ENCODE results near the gene C1QTNF9. TPM values are rescaled to one million over a fixed set of nuclear protein-coding genes. Genes with fewer than 3 reads are reported as not detected.
"Not testable (repeated sequence)": the region's sequence is repeated elsewhere in the genome, so short reads cannot be mapped to it uniquely, and the experiment has no call there.

C1QTNF9 gene
- total RNA-seq, 1 experiment from 2014 or later: not detected

- TF ChIP-seq ZNF274 (IDR thresholded peaks at IDR 0.05; ENCODE audit: low read depth, low read length): no peak
- TF ChIP-seq EGR1 (IDR thresholded peaks at IDR 0.05; ENCODE audit: low read depth): no peak
- TF ChIP-seq EZH2 (IDR thresholded peaks at IDR 0.05): no peak
- TF ChIP-seq SIN3A (IDR thresholded peaks at IDR 0.05; ENCODE audit: low read depth): no peak
- TF ChIP-seq RAD21 (IDR thresholded peaks at IDR 0.05; ENCODE audit: low read depth): no peak
- no peak for TF ChIP-seq TCF7L2 (IDR thresholded peaks at IDR 0.05; ENCODE audit: borderline replicate concordance, extremely low read depth, insufficient read depth, insufficient read length)
- no peak for TF ChIP-seq POLR2AphosphoS5 (IDR thresholded peaks at IDR 0.05; ENCODE audit: low read depth, low read length)
- TF ChIP-seq EZH2phosphoT487 (IDR thresholded peaks at IDR 0.05; ENCODE audit: borderline replicate concordance): no peak
- TF ChIP-seq FOSL1 (IDR thresholded peaks at IDR 0.05; ENCODE audit: low read depth): no peak
- intact Hi-C loops (cut with micrococcal nuclease): no loop called here
- CTCF ChIA-PET: no interaction called here
These were observed 47.5 kb downstream of the C1QTNF9 start for GRCh38 chr13:24356837-24357236.

GRCh38 chr13:24357756-24358155 is 48.4 kb downstream of the C1QTNF9 start:
- Histone ChIP-seq H3K4me3 (replicated peaks in 1 of 2; ENCODE audit: low read depth in 1 of 2, low read length in 2 of 2) (no peak overlapping the region), H2AFZ (ENCODE audit: low read depth, low read length, poor library complexity, severe bottlenecking) (no peak overlapping the region), H3K9me2 (ENCODE audit: insufficient read depth) (no peaks in the 10 kb centered on the region), H4K20me1 (ENCODE audit: insufficient read depth) (no peaks in the 10 kb centered on the region), H3K27ac (ENCODE audit: low read depth, low read length) (no peak overlapping the region), H3K9ac (ENCODE audit: low read length) (no peak overlapping the region), H3K4me2 (ENCODE audit: low read length) (no peak overlapping the region), H3K4me1 (ENCODE audit: control insufficient read depth in 1 of 2, insufficient read depth in 2 of 2, low read length in 2 of 2) (no peaks in the 10 kb centered on the region; a peak in 1 of 4 replicates), H3K27me3 (ENCODE audit: insufficient read depth, low read length) (no peaks in the 10 kb centered on the region), H3K79me2 (ENCODE audit: insufficient read depth, low read length) (no peaks in the 10 kb centered on the region), H3K9me3 (ENCODE audit: control insufficient read depth in 1 of 2, insufficient read depth in 1 of 2, low read depth in 1 of 2, low read length in 2 of 2) (no peaks in the 10 kb centered on the region), H3K36me3 (ENCODE audit: control insufficient read depth in 1 of 2, insufficient read depth in 2 of 2, low read length in 2 of 2) (no peaks in the 10 kb centered on the region)
- BruUV-seq (replicated peaks): no TSS peak
- CTCF ChIA-PET: no interaction called here
- TF ChIP-seq ELF1 (IDR thresholded peaks at IDR 0.05; ENCODE audit: borderline replicate concordance, low read depth): no peak
- TF ChIP-seq EGR1 (IDR thresholded peaks at IDR 0.05; ENCODE audit: low read depth): no peak
- TF ChIP-seq ZFX (IDR thresholded peaks at IDR 0.05): no peak
- no peak for TF ChIP-seq SP1 (IDR thresholded peaks at IDR 0.05; ENCODE audit: low read depth)
- no peak for TF ChIP-seq ZBTB33 (IDR thresholded peaks at IDR 0.05; ENCODE audit: extremely low read depth, insufficient replicate concordance, low read length)
- TF ChIP-seq POLR2A (IDR thresholded peaks at IDR 0.05; ENCODE audit: borderline replicate concordance, extremely low read depth, insufficient read depth, insufficient read length): no peak
- no peak for ATAC-seq
- POLR2A ChIA-PET: no interaction called here
- intact Hi-C loops (cut with micrococcal nuclease): no loop called here
- DNase-seq (ENCODE audit: low read depth, low spot score): no peak
- RAD21 ChIA-PET (ENCODE audit: low non-redundant PET in 1 of 2, low total read pairs in 2 of 2, uncharacterized antibody in 2 of 2, unreplicated experiment in 2 of 2): no interaction called here

More at GRCh38 chr13:24356837-24357236, 47.5 kb downstream of the C1QTNF9 start:
- Histone ChIP-seq H3K36me3 (ENCODE audit: control insufficient read depth in 1 of 2, insufficient read depth in 2 of 2, low read length in 2 of 2) (no peaks in the 10 kb centered on the region), H3K9me2 (ENCODE audit: insufficient read depth) (no peaks in the 10 kb centered on the region), H3K9ac (ENCODE audit: low read length) (no peak overlapping the region), H3K4me2 (ENCODE audit: low read length) (no peak overlapping the region), H3K79me2 (ENCODE audit: insufficient read depth, low read length) (no peaks in the 10 kb centered on the region), H3K4me1 (ENCODE audit: control insufficient read depth in 1 of 2, insufficient read depth in 2 of 2, low read length in 2 of 2) (no peaks in the 10 kb centered on the region; a peak in 1 of 4 replicates), H4K20me1 (ENCODE audit: insufficient read depth) (no peaks in the 10 kb centered on the region), H2AFZ (ENCODE audit: low read depth, low read length, poor library complexity, severe bottlenecking) (no peak overlapping the region), H3K27ac (ENCODE audit: low read depth, low read length) (no peak overlapping the region), H3K9me3 (ENCODE audit: control insufficient read depth in 1 of 2, insufficient read depth in 1 of 2, low read depth in 1 of 2, low read length in 2 of 2) (no peaks in the 10 kb centered on the region), H3K27me3 (ENCODE audit: insufficient read depth, low read length) (no peaks in the 10 kb centered on the region), H3K4me3 (replicated peaks in 1 of 2; ENCODE audit: low read depth in 1 of 2, low read length in 2 of 2) (no peak overlapping the region)
- POLR2A ChIA-PET: no interaction called here
- no TSS peak for BruUV-seq (replicated peaks)
- RAD21 ChIA-PET (ENCODE audit: low non-redundant PET in 1 of 2, low total read pairs in 2 of 2, uncharacterized antibody in 2 of 2, unreplicated experiment in 2 of 2): no interaction called here
- ATAC-seq (no peak), DNase-seq (ENCODE audit: low read depth, low spot score) (no peak)

GRCh38 chr13:24358836-24359235 is 49.5 kb downstream of the C1QTNF9 start:
- H3K4me2 ChIP-seq (ENCODE audit: low read length); H3K27me3 ChIP-seq (ENCODE audit: insufficient read depth, low read length); intact Hi-C loops (cut with micrococcal nuclease); H3K27ac ChIP-seq (ENCODE audit: low read depth, low read length); H3K79me2 ChIP-seq (ENCODE audit: insufficient read depth, low read length); H3K4me1 ChIP-seq (ENCODE audit: control insufficient read depth in 1 of 2, insufficient read depth in 2 of 2, low read length in 2 of 2); DNase-seq (ENCODE audit: low read depth, low spot score); H2AFZ ChIP-seq (ENCODE audit: low read depth, low read length, poor library complexity, severe bottlenecking); H4K20me1 ChIP-seq (ENCODE audit: insufficient read depth); RAD21 ChIA-PET (ENCODE audit: low non-redundant PET in 1 of 2, low total read pairs in 2 of 2, uncharacterized antibody in 2 of 2, unreplicated experiment in 2 of 2); H3K4me3 ChIP-seq (replicated peaks in 1 of 2; ENCODE audit: low read depth in 1 of 2, low read length in 2 of 2); H3K9me3 ChIP-seq (ENCODE audit: control insufficient read depth in 1 of 2, insufficient read depth in 1 of 2, low read depth in 1 of 2, low read length in 2 of 2); H3K9me2 ChIP-seq (ENCODE audit: insufficient read depth); POLR2A ChIA-PET; BruUV-seq (replicated peaks); H3K9ac ChIP-seq (ENCODE audit: low read length); ATAC-seq; H3K36me3 ChIP-seq (ENCODE audit: control insufficient read depth in 1 of 2, insufficient read depth in 2 of 2, low read length in 2 of 2); CTCF ChIA-PET: not testable (repeated sequence)

All from HCT116 (cell line).